Measurements from ENCODE around the gene RAB11FIP3.

The RAB11FIP3 gene

DNA sequence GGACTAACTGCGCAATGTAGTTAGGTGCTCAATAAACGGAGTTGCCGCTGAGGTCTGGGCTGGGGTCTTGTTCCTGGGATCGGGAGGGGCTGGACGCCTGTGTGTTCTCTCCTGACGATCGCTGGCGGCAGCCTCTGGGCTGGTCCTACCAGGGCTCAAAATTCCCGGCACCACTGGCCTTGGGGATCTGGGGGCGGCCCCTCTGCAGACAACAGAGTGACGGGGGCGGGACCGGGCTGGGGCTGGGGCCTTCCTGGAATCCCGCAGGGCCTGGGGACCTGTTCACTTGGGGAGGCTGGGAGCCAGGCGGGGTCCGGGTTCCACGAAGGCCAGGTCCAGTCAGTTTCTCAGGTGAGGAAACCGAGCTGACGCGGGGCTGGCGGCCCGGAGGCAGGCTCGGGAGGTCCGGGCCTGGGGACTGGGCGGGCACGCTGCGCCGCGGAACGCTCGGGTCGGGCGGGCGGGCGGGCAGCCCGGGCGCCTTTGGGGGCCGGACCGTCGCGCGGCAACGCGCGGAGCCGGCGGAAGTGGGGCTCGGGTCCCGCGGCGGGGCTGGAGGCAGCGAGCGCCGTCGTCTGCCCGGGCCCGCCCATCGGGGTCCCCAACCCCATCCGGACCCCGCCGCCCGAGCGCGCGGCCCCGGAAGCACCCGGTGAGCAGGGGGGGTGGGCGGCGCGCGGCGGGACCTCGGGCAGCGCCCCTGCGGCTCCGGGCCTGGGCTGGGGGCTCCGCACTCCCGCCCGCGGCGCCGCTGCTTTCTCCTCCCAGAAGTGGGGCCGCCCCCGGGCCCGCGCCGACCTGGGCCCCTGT, 144.2 kb downstream of the RAB11FIP3 start, which contains the start of gene PIGQ:
Gene PIGQ (plus strand): TSS at position 524 of the 810 bp plus-strand sequence. CDS start 4,107 bp downstream, outside the sequence.
- DNase-seq, result no peak
